PC-9 (cell line): Measurements from ENCODE around the gene CHD5. TPM values are rescaled to one million over a fixed set of nuclear protein-coding genes. Genes with fewer than 3 reads are reported as not detected.

Source experiments
- BruUV-seq: library from RNA; stranded (reverse); fragments of 400-500 nt; replicated peaks from 2 replicates; lab custom pipeline; 2021; lab: Mats Ljungman, UMichigan
- CTCF ChIA-PET: fragments of 300-600 bp; sonication (Branson Sonifier 250); formaldehyde crosslinking; loops from one replicate; lab custom pipeline; 2022; ENCODE audit warnings: antibody characterized with exemption; lab: Charles Lee
- POLR2A ChIA-PET: fragments of 300-600 bp; sonication (Branson Sonifier 250); formaldehyde crosslinking; loops from one replicate; lab custom pipeline; 2022; ENCODE audit warnings: antibody characterized with exemption; ENCODE audit not compliant: unreplicated experiment; lab: Charles Lee
- DNase-seq, 2 experiments: peaks; one replicate each; pipeline versions ENCODE4 v3.0.0 to v3.0.0-alpha.2; 2015 to 2022; ENCODE audit warnings: mixed read lengths in 1 of 2
- H2AFZ ChIP-seq: fragments of 200-600 bp; sonication (generic); 2 replicates; pipeline ENCODE4 v1.8.1; 2017; ENCODE audit warnings: antibody characterized with exemption
- H3F3A ChIP-seq: fragments of 200-600 bp; sonication (generic); 2 replicates; pipeline ENCODE4 v1.8.1; 2017; ENCODE audit warnings: antibody characterized with exemption, mild to moderate bottlenecking, low read depth; ENCODE audit not compliant: insufficient read depth
- H3K27ac ChIP-seq: fragments of 200-600 bp; sonication (generic); 2 replicates; pipeline ENCODE4 v1.6.1; 2016; ENCODE audit warnings: mixed run types
- H3K27me3 ChIP-seq: fragments of 200-600 bp; sonication (generic); 2 replicates; pipeline ENCODE4 v1.6.1; 2016; ENCODE audit warnings: low read depth, mixed run types; ENCODE audit not compliant: insufficient read depth
- H3K36me3 ChIP-seq: fragments of 200-600 bp; sonication (generic); 2 replicates; pipeline ENCODE4 v1.6.1; 2016; ENCODE audit warnings: low read depth, mixed run types
- H3K4me1 ChIP-seq: fragments of 200-600 bp; sonication (generic); replicated peaks from 2 replicates; pipeline ENCODE4 v1.6.1; 2016; ENCODE audit warnings: mixed run types; ENCODE audit not compliant: insufficient read depth
- H3K4me2 ChIP-seq: fragments of 200-600 bp; sonication (generic); 2 replicates; pipeline ENCODE4 v1.6.1; 2017; ENCODE audit warnings: mixed run types
- H3K4me3 ChIP-seq: fragments of 200-600 bp; sonication (generic); 2 replicates; pipeline ENCODE4 v1.6.1; 2016; ENCODE audit warnings: mixed run types
- H3K79me2 ChIP-seq: fragments of 200-600 bp; sonication (generic); 2 replicates; pipeline ENCODE4 v1.6.1; 2017; ENCODE audit warnings: low read depth, mixed run types
- H3K9me2 ChIP-seq: fragments of 200-600 bp; sonication (generic); 2 replicates; pipeline ENCODE4 v1.8.1; 2017; ENCODE audit warnings: mild to moderate bottlenecking; ENCODE audit not compliant: insufficient read depth
- H3K9me3 ChIP-seq: fragments of 200-600 bp; sonication (generic); 2 replicates; pipeline ENCODE4 v1.8.1; 2016; ENCODE audit warnings: low read depth; ENCODE audit not compliant: insufficient read depth
- H4K20me1 ChIP-seq: fragments of 200-600 bp; sonication (generic); 2 replicates; pipeline ENCODE4 v1.8.1; 2017; ENCODE audit not compliant: insufficient read depth
- EZH2 ChIP-seq: fragments of 200-600 bp; sonication (generic); IDR thresholded peaks from 2 replicates; pipeline ENCODE4 v1.8.0; 2017; ENCODE audit warnings: antibody characterized with exemption, low read depth
- intact Hi-C: fragments of 100-400 bp; cut with micrococcal nuclease; formaldehyde crosslinking; loops from one replicate; pipeline ENCODE4 v1.10.0; 2022; ENCODE audit not compliant: unreplicated experiment
- total RNA-seq: library from RNA; stranded (reverse); gene quantifications from 2 replicates; pipeline ENCODE4 v1.2.3, GENCODE V29; 2021
- TF ChIP-seq, protein P1 (sequence below): fragments of 200-600 bp; sonication (generic); conservative IDR thresholded peaks from 2 replicates; pipeline ENCODE4 v1.6.1; 2017; ENCODE audit warnings: mixed run types, antibody characterized with exemption, mild to moderate bottlenecking, moderate library complexity

CHD5 gene
- total RNA-seq, 1 experiment from 2014 or later = 0.50 TPM

- H3K27me3 ChIP-seq = peaks cover 10% of the 10 kb centered on the region
- H3F3A ChIP-seq = no peaks in the 10 kb centered on the region
- no peaks in the 10 kb centered on the region for H3K9me2 ChIP-seq
- no peaks in the 10 kb centered on the region for H3K36me3 ChIP-seq
- TF ChIP-seq, protein P1, sequence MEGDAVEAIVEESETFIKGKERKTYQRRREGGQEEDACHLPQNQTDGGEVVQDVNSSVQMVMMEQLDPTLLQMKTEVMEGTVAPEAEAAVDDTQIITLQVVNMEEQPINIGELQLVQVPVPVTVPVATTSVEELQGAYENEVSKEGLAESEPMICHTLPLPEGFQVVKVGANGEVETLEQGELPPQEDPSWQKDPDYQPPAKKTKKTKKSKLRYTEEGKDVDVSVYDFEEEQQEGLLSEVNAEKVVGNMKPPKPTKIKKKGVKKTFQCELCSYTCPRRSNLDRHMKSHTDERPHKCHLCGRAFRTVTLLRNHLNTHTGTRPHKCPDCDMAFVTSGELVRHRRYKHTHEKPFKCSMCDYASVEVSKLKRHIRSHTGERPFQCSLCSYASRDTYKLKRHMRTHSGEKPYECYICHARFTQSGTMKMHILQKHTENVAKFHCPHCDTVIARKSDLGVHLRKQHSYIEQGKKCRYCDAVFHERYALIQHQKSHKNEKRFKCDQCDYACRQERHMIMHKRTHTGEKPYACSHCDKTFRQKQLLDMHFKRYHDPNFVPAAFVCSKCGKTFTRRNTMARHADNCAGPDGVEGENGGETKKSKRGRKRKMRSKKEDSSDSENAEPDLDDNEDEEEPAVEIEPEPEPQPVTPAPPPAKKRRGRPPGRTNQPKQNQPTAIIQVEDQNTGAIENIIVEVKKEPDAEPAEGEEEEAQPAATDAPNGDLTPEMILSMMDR = no peak
- TF ChIP-seq EZH2 = no peak
- POLR2A ChIA-PET = interaction anchor here (0.7 kb wide), 1 partner anchor 1496 kb away, joined by 8 read pairs; no protein-coding TSS in a partner anchor
- intact Hi-C loops = no loop called here
- no peaks in the 10 kb centered on the region for H3K79me2 ChIP-seq
- DNase-seq = no peak
- H3K4me3 ChIP-seq = no peak overlapping the region
- no TSS peak for BruUV-seq
- H3K4me2 ChIP-seq = no peak overlapping the region
- H3K9me3 ChIP-seq = no peaks in the 10 kb centered on the region
- no peak overlapping the region for H2AFZ ChIP-seq
- H3K4me1 ChIP-seq = peaks cover 4% of the 10 kb centered on the region; the same call in 1 of the 2 replicates
- no peaks in the 10 kb centered on the region for H4K20me1 ChIP-seq
- H3K27ac ChIP-seq = no peak overlapping the region
- CTCF ChIA-PET = interaction anchor here (0.6 kb wide), 1 partner anchor 533 kb away, joined by 5 read pairs; no protein-coding TSS in a partner anchor
These were observed 12.5 kb downstream of the CHD5 start for GRCh38 chr1:6167391-6168303.

GRCh38 chr1:6166655-6167390 is 13.3 kb downstream of the CHD5 start:
- no peaks in the 10 kb centered on the region for H3K9me2 ChIP-seq
- H3K4me3 ChIP-seq = no peak overlapping the region
- POLR2A ChIA-PET = no interaction called here
- H3K4me1 ChIP-seq = no peaks in the 10 kb centered on the region
- H3K27me3 ChIP-seq = peaks cover 10% of the 10 kb centered on the region
- no peak overlapping the region for H3K4me2 ChIP-seq
- no peaks in the 10 kb centered on the region for H3K36me3 ChIP-seq
- H2AFZ ChIP-seq = no peak overlapping the region
- no peak for TF ChIP-seq EZH2
- TF ChIP-seq, protein P1 = no peak
- H3K79me2 ChIP-seq = no peaks in the 10 kb centered on the region
- H4K20me1 ChIP-seq = no peaks in the 10 kb centered on the region
- H3K27ac ChIP-seq = no peak overlapping the region
- H3K9me3 ChIP-seq = no peaks in the 10 kb centered on the region
- BruUV-seq = no TSS peak
- CTCF ChIA-PET = interaction anchor here (0.6 kb wide), 1 partner anchor 534 kb away, joined by 5 read pairs; no protein-coding TSS in a partner anchor
- no peaks in the 10 kb centered on the region for H3F3A ChIP-seq
- intact Hi-C loops = no loop called here
- DNase-seq = no peak

DNA sequence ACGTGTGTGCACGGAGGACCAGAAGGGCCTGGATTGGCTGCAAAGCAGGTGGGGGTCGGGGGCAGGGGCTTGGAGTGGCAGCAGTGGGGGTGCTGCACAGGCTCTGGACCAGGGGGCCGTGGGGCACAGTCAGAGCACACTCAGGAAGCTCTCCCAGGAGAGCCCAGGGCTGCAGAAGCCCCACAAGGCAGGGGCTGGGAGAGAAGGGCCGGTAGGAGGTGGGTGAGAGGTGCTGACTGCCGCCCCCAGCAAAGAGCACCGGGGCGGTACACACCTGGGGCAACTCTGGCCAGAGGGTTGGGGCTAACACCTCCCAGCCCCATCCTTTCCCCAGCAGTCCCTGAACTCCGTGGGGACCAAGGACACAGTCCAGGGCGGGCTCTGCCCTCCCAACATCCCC is 13.9 kb downstream of the CHD5 start:
- Histone ChIP-seq H4K20me1 (no peaks in the 10 kb centered on the region), H3F3A (no peaks in the 10 kb centered on the region), H3K79me2 (no peaks in the 10 kb centered on the region), H3K4me3 (no peak overlapping the region), H3K9me3 (no peaks in the 10 kb centered on the region), H2AFZ (no peak overlapping the region), H3K4me1 (no peaks in the 10 kb centered on the region), H3K27ac (no peak overlapping the region), H3K4me2 (no peak overlapping the region), H3K36me3 (no peaks in the 10 kb centered on the region), H3K9me2 (no peaks in the 10 kb centered on the region), H3K27me3 (peaks cover 10% of the 10 kb centered on the region)
- ChIA-PET POLR2A (no interaction called here), CTCF (no interaction called here)
- intact Hi-C loops = no loop called here
- TF ChIP-seq, protein P1 = no peak
- no peak for TF ChIP-seq EZH2
- DNase-seq = no peak
- BruUV-seq = no TSS peak
